Measurements from ENCODE around the gene BOD1.
"Not testable (repeated sequence)": the region's sequence is repeated elsewhere in the genome, so short reads cannot be mapped to it uniquely, and the experiment has no call there.

The BOD1 gene

DNA sequence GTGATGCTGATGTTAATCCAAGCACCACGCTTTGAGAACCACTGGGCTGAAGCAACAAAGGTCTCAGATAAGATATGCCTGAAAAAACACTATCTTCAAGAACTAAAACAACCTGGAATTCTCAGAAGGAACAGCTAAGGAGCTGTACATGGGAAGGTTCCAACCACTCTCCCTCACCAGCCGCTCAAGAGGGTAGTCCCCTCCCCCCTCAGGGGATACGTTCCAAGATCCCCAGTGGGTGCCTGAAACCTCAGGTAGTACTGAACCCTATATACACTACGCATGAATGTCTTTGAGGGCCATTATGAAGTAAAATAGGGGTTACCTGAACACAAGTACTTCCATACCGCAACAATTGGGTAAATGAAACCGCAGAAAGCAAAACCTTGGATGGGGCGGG is 1.9 kb downstream of the BOD1 start:
- no peak for DNase-seq

DNA sequence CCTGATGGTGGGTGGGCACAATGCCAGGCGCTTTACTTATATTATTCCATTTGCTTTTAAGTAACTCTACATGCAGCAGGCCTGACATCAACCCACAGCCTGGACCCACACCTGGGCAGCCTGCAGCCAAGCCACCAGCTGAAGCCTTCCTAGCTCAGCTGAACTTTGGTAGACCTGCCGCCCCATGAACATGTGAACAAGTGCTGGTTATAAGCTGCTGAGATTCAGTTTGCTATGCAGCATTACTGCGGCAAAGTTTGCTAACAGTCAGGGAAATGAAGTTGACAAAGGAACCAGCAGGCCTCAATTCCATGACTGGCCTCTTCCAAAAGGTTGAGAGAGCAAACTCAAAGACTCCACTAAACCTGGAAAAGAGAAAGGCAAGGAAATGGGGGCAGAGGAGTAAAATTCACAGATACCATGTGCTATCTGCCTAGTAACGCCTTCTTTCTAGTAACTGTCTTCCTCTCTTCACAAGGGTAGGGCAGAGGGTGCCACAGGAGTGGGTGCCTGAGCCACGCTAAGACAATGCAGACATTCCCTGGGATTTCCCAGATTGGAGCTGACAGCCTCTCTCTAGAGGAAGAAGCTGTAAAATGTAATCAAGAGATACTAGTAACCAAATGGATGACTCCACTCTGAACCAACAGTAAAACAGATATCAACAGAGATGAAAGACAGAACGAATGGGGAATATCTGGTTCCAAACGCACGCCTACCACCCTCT is 2.9 kb downstream of the BOD1 start:
- DNase-seq = peak in 1 of 2 experiments; percentile 39

DNA sequence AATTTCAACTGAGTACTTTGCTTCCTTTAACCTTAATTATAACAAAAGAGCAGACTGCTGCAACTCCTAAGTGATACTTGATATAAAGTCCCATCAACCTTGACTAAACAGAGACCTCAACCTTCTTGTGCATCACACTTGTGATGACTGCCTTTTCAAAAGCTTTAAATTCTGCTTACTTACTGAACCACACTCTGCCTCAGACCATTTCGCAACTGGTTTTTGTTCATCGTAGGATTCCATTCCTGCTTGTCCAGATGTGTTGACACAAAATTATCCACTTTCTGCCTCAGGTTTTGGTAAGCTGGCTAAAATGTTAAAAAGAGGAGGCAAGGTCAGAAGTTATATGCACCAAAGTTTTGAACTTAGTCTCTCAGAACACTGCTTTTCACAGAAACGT is 3.5 kb downstream of the BOD1 start:
- DNase-seq = no peak

DNA sequence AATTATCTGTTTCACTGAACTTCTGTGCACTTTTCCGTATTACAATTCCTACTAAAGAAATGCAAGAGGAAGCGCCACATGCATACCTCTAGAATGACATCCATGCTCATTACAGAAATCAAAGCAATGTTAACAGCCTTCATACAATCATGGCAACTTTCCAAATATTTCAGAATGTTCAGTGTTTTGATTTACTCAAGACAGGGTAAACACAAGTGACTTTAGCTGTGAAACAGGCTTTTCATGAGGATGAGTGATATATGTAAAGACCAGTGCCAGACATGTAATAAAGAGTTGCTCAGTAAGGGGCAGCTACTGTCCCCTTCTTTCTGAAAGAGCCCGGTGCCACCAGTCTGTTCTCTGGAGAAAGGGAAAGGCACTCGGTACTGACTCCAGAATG is 4.7 kb downstream of the BOD1 start:
- no peak for DNase-seq

DNA sequence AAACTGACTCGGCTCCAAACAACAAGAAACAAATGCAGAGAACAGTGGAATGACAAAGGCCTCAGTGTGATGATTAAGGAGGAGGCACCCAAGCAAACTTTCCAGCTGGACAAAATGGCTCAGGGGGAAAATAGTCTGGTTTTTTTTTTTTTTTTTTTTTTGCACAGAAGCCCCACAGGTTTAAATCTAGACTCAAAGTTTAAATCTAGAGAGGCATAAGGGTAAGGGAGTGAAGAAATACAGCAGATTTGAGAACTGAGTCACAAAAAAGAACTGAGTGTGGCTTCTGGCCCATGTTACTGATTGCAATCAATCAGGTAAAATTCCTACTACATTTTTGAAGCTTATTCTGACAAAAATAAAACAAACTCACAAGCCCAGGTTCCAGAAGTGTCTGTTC is 12.3 kb downstream of the BOD1 start:
- no peak for DNase-seq

DNA sequence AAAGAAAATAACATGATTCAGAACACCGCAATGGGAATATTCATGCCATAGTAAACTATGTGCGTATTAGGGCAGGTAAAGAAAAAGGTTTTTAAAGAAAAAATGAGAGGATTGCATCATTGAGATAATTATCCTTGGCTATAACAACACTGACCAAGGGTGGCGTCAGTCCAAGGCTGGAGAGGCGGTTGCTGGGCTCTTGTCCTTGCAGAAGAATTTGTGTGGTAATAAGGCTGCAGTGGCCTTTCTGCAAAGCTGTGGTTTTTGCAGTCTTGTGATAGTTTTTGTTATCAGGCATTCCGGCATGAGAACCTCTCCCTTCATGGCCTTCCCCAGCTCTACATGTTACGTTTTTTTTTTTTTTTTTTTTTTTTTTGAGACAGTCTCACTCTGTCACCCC is 14.0 kb downstream of the BOD1 start:
- no peak for DNase-seq

DNA sequence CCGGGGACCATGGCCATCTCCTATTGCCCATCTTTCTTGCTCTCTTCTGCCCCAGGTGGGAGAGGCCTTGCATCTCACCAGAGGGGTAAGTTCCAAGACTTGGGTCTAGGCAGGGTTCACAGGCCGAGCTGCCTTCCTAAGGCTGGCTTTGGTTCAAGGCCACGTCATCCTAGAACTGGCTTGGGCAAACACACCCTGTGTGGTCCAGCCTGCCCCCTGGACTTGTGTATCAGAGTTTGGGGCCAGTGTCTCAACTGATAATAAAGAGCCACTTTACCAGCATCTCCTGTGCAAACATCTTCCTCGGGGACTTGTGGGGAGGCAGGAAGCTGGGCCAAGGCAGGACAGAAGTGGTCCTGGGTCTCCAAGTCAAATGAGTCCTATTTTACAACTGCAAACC is 17.8 kb downstream of the BOD1 start:
- DNase-seq = no peak

DNA sequence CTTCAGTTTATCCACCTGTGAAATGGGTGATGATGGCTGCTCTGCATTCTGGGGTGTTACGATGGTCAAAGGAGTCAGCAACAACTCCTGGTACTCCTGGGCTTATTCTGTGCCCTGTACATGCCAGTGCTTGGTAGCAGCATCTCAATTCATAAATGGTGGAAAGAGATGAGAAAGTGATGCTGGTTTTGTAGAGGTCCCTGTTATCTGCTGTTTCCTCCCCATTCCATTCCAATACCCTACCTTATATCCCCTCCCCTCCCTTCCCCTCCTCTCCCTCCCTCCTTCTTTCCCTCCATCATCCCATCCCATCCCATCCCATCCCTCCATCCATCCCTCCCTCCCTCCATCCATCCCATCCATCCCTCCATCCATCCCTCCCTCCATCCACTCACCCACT is 19.1 kb downstream of the BOD1 start:
- DNase-seq = no peak

DNA sequence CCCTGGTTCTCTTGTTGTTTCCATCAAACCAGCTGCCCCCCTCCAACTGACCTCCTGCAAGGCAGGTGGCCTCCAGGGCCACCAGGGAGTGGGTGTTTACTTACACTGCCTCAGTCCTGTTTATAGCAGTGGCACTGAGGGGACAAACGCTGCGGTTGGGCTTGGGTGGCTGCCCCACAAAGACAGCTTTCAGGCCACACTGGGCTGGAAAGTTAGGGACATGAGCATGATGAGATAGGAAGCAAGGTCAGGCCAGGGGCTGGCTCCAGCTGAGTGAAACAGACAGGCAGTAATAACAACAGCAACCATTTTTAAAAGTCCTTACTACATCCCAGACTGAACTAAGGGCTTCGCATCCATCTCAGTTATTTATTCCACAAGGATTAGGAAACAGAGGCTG is 20.6 kb downstream of the BOD1 start:
- no peak for DNase-seq

DNA sequence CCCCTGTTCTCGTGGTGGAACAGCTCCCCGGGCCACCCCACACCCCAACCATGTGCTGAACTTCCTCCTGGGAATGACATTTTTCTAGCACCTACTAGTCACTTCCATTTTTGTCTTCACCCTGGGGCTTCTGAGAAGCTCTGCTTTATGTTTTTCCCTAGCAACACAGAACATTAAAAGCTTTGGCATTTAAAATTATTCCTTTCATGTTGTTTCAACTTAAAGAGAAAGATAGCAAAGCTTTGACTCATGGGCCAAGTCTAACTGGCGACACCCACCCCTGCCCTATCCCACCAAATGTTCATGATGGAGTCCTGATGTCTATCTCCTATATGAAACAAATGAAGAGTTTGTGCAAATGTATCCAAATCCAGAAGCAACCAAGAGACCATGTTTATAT is 22.4 kb downstream of the BOD1 start:
- DNase-seq = no peak

DNA sequence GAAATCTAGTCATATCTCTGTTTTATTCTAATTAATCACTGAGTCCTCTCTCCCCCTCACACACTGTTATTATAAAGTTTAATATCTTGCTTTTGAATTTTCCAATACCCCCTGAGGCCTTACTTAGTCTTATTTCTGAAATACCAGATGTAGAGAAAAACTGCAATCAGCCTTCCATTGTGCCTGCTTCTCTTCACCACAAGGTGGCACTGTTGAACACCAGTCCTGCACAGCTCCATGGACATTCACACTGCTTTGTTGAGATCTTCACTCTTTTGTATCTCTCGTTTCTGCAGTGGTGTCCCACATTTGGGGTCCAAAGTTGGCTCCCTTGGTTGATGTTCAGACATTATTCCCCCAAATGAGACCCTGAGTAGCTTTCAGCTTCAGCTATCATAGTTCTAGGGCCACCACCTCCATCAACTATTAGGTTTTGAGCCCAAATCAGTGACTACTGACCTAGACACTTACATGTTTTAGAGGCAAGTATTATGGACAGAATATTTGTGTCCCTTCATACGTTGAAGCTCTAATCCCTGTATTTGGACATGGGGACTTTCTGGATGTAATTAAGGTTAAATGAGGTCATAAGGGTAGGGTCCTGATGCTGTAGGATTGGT is 24.3 kb downstream of the BOD1 start:
- no peak for DNase-seq

DNA sequence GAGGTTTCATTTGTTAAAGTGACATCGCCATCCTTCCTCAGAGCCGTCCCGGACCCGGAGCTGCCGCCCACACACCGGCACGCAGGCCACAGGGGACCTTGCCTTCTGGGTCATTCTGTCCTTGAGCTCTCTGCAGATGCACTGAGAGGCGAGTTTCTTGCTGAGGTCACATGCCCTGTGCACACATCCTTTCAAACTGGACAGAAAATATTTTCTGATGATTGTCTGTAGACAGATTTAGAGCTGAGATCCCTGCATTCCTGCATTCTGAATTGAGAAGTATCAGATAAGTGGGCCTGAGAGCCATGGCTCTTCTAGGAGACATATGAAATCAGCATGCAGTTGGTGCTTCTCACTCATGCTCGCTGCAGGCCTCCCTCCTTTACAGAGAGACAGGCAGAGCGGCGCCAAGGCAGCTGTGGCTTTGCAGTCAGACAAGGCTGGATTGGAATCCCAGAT is 25.4 kb downstream of the BOD1 start:
- DNase-seq = no peak

DNA sequence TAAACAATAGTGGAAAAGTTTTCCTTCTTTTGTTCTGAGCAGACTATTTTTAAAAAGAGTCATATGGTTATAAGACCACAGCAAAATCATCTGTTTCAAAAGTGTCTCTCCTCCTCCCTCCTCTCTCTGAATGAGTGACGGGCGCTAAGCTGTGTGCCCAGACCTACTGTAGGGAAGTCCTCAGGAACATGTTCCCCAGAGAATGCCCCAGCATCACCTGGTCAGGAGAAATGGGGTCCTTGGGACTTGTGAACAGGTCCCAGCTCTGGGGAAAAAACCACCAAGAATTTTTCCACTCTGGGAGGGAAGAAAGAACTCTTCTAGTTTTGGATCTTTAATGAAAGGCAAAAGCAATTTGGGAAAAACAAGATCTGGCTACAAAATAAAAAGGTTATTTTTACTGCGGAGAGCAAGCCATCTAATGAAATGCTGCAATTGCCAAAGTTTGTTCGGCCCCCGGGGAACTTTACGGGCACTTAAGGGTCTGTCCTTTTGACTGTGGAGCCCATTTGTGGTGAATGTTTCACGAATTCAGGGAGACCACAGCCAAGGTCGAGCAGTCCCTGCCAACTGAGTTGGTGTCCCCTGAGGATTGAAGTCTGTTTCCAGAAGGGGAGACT is 25.9 kb downstream of the BOD1 start:
- DNase-seq = no peak

DNA sequence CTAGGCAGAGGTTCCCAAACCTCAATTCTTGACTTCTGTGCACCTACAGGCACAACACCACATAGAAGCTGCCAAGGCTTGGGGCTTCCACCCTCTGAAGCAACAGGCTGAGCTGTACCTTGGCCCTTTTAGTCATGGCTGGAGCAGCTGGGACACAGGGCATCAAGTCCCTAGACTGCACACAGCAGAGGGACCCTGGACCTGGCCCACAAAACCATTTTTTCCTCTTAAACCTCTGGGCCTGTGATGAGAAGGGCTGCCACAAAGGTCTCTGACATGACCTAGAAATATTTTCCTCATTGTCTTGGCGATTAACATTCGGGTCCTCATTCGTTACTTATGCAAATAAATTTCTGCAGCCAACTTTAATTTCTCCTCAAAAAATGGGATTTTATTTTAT is 30.3 kb downstream of the BOD1 start:
- not testable (repeated sequence) for DNase-seq

DNA sequence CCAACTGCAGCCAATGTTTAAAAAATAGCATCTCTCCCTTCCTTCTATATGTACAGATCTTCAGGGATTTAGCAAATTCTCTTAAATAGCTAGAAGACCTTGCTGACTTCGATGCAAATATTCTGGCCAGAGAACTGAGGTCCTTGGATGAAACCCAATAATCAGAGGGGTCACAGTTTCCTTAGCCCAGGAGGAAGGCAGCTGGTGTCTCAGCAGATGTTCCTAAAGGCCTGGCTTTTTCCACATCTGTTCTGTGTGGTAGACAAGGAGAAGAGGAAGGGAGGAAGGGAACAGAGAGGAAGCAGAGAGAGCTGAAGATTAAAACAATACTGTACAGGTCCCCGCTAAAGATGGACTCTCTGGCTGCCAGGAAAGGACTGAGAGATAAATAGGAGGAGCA is 33.1 kb downstream of the BOD1 start:
- DNase-seq = no peak

DNA sequence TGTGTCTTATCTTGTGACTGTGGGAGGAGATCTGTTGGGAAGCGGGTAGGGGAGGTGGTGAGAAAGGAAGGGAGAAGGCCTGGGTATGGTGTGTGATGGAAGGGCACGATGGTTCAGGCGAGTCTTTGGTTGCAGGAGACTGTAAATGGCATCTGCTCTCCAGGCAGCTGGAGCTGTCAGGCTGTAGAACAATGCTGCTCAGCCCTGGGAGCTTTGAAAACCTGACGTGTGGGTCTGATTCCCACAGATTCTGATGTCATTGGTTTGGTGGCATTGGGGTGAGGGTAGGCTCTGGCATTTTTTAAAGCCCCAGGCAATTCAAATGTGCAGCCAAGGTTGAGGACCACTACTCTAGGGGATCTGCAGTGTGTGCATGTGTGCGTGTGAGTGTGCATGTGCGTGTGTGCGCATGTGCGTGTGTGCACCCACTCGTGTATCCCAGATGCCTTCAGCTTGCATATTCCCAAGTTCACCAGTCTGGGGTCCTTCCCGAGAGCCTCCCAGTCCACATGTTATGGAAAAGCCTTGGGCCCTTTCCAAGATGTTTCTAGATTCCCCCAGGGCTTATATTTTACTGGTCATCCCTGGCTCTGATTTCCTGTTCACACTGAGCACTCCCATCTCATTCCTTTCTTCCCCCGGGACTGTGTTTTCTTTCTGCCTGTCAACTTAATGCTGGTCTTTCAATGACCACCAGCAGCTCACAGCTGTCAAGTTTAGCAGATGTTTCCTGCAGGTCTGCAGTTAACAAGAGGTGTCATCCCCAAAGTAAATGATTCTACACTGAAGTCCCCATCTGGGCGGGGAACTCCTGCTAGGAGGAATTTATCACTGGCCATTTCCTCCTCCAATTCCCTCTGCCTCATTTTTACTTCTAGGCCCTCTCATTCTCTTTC is 34.0 kb downstream of the BOD1 start:
- DNase-seq = no peak

DNA sequence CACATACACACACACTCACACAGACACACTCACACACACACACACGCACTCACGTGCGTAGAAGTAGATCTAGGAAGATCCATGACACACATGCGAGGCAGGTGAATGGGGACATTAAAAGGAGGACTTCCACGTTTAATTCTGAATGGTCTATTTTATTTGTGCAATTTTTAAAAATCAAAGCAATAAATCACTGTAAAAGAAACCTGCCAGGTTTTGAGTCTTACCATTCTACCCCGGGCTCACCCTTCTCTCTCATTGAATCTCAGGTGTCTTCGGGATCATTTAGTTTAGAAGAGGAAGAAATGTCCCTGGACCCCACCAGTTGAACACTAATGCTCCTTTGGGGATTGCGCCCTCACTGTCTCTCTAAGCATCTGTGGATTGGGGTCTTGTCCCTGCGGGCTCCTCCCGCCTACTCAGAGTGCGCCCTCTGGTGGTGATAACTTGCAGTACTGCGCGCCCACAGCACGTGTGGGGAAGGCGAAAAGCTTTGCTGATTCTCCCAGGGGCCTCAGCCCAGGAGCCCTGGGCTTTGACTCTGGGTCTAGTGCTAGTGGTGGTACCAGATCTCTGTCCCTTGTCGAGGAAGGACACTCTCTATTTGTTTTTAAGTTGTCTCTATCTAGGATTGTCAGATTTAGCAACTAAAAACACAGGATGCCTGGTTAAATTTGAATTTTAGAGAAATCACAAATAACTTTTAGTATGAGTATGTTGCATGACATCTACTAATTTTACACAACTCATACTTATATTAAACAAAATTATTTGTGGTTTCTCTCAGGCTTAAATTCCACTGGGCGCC is 34.8 kb downstream of the BOD1 start:
- peak; percentile 22 to 64 for DNase-seq

DNA sequence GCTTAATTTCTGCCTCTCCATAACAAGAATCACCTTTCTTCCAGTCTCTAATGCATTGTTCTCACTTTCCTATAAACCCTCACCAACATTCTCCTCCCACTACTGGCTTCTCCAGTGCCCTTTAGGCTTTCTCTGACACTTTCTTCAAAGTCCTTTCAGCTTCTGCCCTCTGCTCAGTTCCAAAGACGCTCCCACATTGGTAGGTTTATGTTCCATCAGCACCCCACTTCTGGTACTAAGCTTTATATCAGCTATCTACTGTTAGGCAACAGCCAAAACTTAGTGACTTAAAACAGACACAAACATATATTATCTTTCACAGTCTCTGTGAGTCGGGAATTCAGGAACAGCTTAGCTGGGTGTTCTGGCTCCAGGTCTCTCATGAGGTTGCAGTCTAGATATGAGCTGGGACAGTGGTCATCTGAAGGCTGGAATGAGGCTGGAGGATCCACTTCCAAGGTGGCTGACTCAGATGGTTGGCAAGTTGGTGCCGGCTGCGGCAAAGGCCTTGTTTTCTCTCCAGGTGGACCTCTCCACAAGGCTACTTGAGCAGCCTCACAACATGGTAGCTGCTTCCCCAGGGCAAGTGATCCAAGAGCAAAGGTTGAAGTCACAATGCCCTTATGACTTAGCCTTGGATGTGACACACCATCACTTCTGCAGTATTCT is 37.4 kb downstream of the BOD1 start:
- no peak for DNase-seq

DNA sequence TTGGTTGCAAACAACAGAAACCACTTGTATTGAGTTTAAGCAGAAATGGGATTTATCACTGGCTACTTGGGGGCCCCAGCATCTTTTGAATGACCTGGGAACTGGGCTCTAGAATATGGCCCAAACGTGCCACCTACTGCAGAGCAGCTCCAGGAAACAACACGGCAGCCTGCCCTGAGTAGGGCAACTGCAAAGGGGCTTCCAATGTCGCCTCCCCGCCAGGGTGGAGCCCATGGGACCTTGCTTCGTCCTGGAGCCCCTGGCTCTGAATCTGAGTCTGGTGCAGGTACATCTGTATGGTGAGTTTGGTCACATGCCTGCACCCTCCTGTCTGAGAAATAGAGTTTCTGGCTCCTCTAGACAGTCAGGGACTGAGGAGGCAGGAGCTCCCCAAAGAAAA is 38.6 kb downstream of the BOD1 start:
- DNase-seq = no peak

DNA sequence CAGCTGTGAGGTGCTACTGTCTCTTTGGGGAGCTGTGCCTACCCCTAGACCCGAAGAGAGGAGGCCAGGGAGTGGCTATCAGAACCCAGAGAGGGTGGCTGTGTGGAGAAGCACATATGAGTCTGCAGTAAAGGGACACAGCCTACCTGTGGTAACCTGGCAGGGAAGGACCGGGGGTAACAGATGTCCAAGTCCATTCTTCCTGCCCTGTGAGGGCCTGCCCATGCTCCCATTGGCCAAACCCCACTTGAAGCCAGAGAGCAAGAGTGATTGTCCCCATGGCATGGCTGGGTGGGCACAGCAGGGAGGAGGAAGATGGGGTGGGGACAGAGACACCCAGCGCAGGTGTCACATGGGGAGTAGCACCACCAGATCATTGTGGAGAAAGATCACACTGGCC is 39.3 kb downstream of the BOD1 start:
- no peak for DNase-seq

DNA sequence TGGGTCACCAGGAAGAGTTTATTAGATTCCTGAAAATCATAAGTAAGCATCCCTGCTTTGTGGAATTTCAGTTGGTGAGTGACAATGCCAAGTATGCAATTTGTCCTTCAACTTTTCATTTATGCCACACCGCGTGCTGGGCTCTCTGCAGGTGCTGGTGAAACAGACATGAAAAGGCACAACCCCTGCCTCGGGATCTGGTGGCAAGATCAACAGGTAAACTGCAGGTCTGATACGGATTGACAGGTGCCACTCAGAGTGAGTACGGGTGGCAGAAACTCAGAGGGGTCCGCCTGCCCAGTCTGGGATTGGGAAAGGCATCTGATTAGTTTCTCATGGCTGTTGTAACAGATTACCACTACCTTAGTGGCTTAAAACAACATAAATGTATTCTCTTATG is 40.5 kb downstream of the BOD1 start:
- no peak for DNase-seq

DNA sequence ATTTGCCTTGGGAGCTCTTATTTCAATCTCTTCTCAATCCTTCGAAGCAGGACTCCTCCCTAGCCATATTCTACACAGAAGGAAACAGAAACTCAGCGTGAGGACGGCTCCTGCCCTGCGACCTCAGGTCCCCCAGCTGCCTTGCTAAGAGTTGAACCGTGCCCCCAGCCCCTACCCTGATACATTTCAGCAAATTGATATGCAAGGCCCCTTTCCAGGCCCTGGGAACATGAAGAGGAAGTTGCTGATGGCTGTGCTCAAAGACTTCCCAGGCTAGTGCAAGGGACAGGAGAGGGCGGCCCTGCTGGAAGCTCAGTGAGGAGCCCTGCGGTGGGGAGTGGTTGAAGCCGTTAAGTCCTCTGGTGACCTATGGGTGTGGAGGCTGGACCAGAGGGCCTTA is 41.5 kb downstream of the BOD1 start:
- no peak for DNase-seq

Data from NCI-H524 (cell line).